Measurements from ENCODE around the gene PRAMEF11.
"Not testable (repeated sequence)": the region's sequence is repeated elsewhere in the genome, so short reads cannot be mapped to it uniquely, and the experiment has no call there.

Gene PRAMEF11

GRCh38 chr1:12831310-12831709 lies at the start of gene PRAMEF11:
PRAMEF11 (minus strand) TSS chr1:12831410; CDS start chr1:12828789, 2,621 bp downstream.
- not testable (repeated sequence) for DNase-seq

GRCh38 chr1:12878453-12878852 lies 47.2 kb upstream of the PRAMEF11 start:
- DNase-seq, result not testable (repeated sequence)

- not testable (repeated sequence) for DNase-seq
Observed at GRCh38 chr1:12863131-12863880, 32.1 kb upstream of the PRAMEF11 start.

- not testable (repeated sequence) for DNase-seq
Observed at GRCh38 chr1:12856786-12857185, 25.6 kb upstream of the PRAMEF11 start, which contains the start of gene PRAMEF2. PRAMEF2 (plus strand) TSS chr1:12857086; CDS start chr1:12859010, 1,924 bp downstream.

GRCh38 chr1:12851779-12852178 lies 20.6 kb upstream of the PRAMEF11 start:
- DNase-seq, result no peak

GRCh38 chr1:12848620-12849019 lies 17.4 kb upstream of the PRAMEF11 start, which contains the start of gene HNRNPCL1:
HNRNPCL1 (minus strand) TSS chr1:12848720; CDS start chr1:12848289, 431 bp downstream.
- DNase-seq, result not testable (repeated sequence)

- DNase-seq, result not testable (repeated sequence)
Observed at GRCh38 chr1:12833251-12833650, 2.0 kb upstream of the PRAMEF11 start.

GRCh38 chr1:12819061-12819460 lies 12.1 kb downstream of the PRAMEF11 start:
- DNase-seq, result not testable (repeated sequence)

- no peak for DNase-seq
Observed at GRCh38 chr1:12811409-12811784, 19.8 kb downstream of the PRAMEF11 start.

- DNase-seq, result no peak
Observed at GRCh38 chr1:12810691-12811408, 20.4 kb downstream of the PRAMEF11 start.

- DNase-seq, result no peak
Observed at GRCh38 chr1:12809933-12810332, 21.3 kb downstream of the PRAMEF11 start.

- no peak for DNase-seq
Observed at GRCh38 chr1:12799730-12800129, 31.5 kb downstream of the PRAMEF11 start.

- DNase-seq, result no peak
Observed at GRCh38 chr1:12798911-12799310, 32.3 kb downstream of the PRAMEF11 start.

- DNase-seq, result not testable (repeated sequence)
Observed at GRCh38 chr1:12791097-12791496, 40.1 kb downstream of the PRAMEF11 start, which contains the start of gene PRAMEF1. PRAMEF1 (plus strand) TSS chr1:12791397; CDS start chr1:12793228, 1,831 bp downstream.

- DNase-seq, result not testable (repeated sequence)
Observed at GRCh38 chr1:12784729-12785128, 46.5 kb downstream of the PRAMEF11 start.

GRCh38 chr1:12783783-12784182 lies 47.4 kb downstream of the PRAMEF11 start:
- DNase-seq, result not testable (repeated sequence)

- DNase-seq, result not testable (repeated sequence)
Observed at GRCh38 chr1:12781488-12781887, 49.7 kb downstream of the PRAMEF11 start.

- no peak for DNase-seq
Observed at GRCh38 chr1:12778907-12779306, 52.3 kb downstream of the PRAMEF11 start.

GRCh38 chr1:12778061-12778460 lies 53.1 kb downstream of the PRAMEF11 start:
- no peak for DNase-seq

GRCh38 chr1:12776801-12777557 lies 54.2 kb downstream of the PRAMEF11 start:
- DNase-seq, result no peak

GRCh38 chr1:12775443-12775842 lies 55.8 kb downstream of the PRAMEF11 start:
- DNase-seq, result no peak

- DNase-seq, result no peak
Observed at GRCh38 chr1:12774801-12775345, 56.3 kb downstream of the PRAMEF11 start.
